HG03066 (cell line): ENCODE data around the gene GRIA3.
"Not testable (repeated sequence)": the region's sequence is repeated elsewhere in the genome, so short reads cannot be mapped to it uniquely, and the experiment has no call there.

Experiments
- ATAC-seq: cut with Tn5 transposase; IDR thresholded peaks from one replicate; pipeline ENCODE4 v1.9.1; 2021; ENCODE audit warnings: low read depth; ENCODE audit not compliant: unreplicated experiment

GRIA3 gene

DNA sequence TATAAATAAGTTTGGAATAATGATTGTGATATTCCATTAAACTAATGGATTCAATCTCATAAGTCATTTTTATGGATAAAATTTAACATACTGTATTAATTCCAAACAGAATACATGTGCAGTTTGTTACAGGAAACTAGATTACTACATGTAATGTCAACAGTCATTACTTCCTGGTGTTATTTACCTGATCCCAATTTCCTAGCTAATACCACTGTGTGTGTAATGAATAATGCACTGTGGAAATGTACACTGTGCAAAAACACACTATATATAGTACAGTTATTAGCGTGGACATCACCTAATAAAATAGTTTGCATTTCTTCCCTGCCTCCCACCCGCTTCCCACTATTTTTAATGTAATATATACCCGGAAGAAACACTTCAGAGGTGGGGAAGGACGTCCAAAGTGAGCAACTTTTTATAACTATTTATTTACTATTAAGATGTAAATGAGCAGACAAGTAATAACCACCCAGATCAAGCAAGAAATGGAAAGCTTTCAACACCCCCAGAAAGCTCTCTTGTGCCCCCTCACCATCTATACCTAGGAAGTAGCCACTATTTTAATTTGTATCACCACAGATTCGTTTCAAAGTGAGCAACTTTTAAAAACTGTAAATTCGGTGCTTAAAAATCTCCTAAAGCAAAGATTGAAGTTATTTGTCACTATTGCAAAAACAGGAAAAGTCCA, 329.7 kb downstream of the GRIA3 start:
- no peak for ATAC-seq

DNA sequence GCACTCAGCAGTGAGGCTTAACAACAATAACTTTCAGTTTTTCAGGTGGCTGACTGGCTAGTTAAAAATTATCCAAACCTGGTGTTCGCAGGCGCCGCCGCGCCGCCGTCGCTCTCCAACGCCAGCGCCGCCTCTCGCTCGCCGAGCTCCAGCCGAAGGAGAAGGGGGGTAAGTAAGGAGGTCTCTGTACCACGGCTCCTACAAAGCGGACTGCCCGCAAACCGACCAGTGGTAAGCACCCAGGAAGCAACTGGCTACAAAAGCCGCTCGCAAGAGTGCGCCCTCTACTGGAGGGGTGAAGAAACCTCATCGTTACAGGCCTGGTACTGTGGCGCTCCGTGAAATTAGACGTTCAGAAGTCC, 330.2 kb downstream of the GRIA3 start:
- not testable (repeated sequence) for ATAC-seq

DNA sequence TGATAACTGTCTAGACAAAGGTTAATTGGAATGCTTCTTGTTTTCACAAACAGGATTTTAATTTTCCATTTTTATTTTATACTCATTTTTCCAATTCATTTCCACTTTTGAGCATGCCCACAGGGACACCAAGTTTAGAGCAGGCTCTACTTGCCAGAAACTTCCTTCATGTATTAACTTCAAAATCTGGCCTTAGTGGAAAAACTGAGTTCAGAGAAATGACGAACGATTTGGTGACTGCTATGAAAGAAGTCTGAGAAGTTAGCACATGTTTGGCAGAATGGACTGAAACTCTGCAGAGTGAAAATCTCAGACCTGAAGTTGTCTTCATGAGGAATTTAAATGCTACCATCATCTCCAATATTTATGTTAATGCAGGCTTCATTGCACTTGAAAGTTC, 334.7 kb downstream of the GRIA3 start:
- no peak for ATAC-seq

DNA sequence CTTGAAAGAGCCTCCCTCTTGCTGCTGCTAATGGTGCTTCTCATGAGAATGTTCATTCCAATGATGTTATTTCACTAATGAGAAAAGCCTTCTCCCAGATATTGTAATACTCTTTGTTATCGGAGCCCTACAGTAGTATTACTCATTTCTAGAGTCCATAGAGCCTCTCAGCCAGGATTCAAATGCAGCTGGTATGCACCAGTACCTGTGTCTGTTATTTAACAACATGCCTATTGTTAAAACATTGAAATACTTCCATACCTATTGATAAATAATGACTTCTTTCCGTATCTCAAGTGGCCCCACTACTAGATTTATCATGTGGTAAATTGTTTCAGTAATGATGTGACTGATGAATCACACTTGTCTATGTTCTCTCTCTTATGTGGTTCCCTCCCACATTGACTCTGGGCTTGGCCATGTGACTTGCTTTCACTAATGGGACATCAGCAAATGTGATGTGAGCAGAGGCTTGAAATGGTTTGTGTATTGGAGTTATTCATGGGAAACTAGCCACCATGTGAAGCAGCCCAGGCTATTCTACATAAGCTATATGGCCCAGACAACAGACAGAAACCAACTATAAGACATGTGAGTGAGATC, 341.1 kb downstream of the GRIA3 start:
- no peak for ATAC-seq

DNA sequence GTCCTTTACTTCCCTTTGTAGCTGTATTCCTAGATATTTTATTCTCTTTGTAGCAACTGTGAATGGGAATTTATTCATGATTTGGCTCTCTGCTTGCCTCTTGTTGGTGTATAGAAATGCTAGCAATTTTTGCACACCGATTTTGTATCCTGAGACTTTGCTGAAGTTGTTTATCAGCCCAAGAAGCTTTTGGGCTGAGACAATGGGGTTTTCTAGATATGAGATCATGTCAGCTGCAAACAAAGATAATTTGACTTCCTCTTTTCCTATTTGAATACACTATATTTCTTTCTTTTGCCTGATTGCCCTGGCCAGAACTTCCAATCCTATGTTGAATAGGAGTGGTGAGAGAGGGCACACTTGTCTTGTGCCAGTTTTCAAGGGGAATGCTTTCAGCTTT, 346.6 kb downstream of the GRIA3 start:
- not testable (repeated sequence) for ATAC-seq
